Activated CD4-positive, alpha-beta T cell treated with anti-CD3 and anti-CD28 coated beads for 4 hours (primary cell): ENCODE measurements around the gene KPNA5.
"Not testable (repeated sequence)": the region's sequence is repeated elsewhere in the genome, so short reads cannot be mapped to it uniquely, and the experiment has no call there.

Experiments
- DNase-seq, 2 donors: peaks; one replicate each; pipeline ENCODE4 v3.0.0-alpha.2; 2020

KPNA5 gene

DNA sequence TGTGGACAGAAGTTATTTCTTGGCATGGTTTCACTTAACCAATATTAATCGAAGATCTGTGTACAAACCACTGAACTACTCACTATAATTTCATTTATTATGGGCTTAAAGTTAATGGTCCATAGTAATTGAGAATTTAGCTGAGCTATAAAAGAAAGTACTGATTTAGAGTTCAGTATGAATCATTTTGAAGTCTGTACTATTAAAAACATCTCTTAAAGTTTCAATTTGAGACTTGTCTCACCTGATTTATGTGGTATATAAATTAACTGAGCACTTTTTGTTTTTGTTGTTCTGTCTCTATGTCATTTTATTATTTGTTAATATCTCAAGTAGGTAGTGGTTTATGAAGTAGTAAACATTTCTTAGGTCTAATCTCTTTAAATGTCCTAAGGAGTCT is 24.9 kb downstream of the KPNA5 start:
- DNase-seq = no peak

DNA sequence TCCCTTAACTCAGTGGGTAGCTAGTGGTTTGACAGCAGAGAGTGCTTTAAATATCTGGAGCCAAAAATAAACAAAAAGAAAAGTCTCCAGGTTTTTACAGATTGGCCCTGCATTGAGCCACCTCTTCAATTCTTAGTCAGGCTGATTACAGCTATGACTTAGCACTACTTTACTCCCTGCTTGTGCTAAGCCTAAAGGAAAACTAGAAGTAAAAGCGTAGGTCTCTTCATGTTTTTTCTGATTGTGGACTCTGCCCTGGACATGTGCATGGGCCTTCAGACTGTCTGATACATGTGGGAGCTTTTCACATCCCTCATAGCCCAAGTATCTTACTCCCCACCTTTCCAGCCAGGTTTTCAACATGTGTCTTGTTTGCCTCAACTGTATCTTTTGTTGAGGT is 33.3 kb downstream of the KPNA5 start:
- no peak for DNase-seq

DNA sequence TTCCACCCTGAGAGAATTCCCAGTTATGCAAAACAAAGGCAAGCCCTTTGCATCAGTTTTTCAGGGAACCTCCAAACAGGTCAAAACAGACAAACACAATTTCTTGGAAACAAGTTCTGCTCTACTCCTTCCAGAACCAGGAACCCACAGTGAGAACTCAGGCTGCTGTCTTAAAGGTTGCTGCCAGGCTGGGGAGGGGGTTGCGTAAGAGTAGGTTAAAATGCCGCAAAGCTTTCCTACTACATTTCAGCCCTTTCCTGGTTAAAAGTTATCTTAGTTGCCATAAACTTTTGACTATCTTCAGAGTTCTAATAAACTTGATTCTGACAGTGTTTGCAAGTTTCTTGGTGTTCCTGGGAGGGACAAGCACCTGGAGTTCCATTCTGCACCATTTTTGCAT is 33.8 kb downstream of the KPNA5 start:
- no peak for DNase-seq

DNA sequence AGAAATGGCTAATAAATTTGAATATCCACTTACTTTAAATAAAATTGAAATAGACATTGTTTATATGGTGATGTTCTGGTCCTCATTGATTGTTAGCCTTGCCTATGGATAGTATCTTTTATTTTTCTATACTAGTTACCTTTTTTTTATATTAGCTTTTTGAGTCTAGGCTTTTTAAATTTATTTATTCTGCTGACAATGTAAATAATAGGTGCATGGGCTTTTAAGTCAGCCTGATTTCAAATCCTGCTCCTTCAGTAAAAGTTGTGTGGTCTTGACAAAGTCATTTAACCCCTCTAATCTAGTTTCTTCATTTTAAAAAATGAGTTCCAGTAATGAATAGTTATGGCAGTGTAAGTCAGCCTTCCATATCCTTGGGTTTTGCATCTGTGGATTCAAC is 45.9 kb downstream of the KPNA5 start:
- no peak for DNase-seq

- DNase-seq = no peak
Measured at GRCh38 chr6:116730513-116730912, 49.5 kb downstream of the KPNA5 start.

- no peak for DNase-seq
Measured at GRCh38 chr6:116737004-116737403, 56.0 kb downstream of the KPNA5 start.

GRCh38 chr6:116740486-116740885 is 59.5 kb downstream of the KPNA5 start:
- not testable (repeated sequence) for DNase-seq

DNA sequence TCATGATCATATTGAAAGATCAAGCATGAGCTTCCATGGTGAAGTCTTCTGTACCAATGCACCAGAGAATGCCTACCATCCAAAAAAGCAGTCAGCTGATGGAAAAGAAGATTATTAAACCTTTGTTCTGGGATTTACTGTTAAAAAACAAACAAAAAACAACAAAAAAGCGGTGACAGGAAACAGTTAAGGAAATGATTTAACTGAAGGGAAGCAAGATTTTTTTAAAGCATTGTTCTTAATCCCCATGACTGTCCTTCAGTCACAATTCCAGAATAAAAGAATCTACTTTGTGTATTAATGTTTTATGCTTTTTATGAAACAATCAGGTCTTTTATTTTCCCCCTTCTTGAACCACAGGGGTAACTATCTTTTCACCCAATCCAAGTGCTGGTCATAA is 60.6 kb downstream of the KPNA5 start:
- DNase-seq = no peak

DNA sequence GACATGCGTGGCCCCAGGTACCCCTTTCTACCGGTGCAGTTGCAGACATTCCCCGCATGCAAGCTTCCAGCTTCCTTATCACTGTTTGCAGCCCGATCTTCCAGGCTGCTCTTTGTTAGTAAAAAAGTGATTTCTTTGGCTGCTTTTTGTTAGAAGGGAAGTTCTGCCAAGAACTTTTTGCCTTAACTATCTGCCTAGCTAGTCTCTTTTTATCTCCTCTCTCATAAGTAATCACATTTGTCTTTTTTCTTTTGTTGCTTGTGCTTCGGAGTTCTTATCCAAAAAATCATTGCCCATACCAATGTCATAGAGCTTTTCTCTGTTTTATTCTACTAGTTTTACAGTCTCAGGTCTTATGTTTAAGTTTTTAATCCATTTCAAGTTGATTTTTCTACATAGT is 64.2 kb downstream of the KPNA5 start:
- no peak for DNase-seq

GRCh38 chr6:116761779-116762178 is 80.8 kb downstream of the KPNA5 start:
- DNase-seq = no peak

DNA sequence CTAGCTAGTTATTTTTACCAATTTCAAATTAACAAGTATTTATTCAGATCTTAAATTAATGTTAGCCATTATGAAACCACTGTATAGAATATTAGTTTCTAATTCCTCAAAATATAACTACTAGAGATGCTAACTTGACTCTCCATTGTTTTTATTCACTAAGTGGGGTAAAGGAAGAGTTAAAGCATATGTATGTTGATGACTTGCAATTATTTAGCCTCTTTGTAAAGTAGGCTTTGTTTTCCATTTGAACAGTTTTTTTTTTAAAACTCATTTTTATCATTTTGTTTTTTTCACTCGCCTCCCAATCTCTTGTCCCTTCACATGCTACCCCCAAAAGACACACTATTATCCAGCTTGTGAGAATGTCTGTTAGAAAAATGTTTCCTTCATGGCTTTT is 81.2 kb downstream of the KPNA5 start:
- no peak for DNase-seq

- DNase-seq = no peak
Measured at GRCh38 chr6:116763048-116763447, 82.0 kb downstream of the KPNA5 start.

DNA sequence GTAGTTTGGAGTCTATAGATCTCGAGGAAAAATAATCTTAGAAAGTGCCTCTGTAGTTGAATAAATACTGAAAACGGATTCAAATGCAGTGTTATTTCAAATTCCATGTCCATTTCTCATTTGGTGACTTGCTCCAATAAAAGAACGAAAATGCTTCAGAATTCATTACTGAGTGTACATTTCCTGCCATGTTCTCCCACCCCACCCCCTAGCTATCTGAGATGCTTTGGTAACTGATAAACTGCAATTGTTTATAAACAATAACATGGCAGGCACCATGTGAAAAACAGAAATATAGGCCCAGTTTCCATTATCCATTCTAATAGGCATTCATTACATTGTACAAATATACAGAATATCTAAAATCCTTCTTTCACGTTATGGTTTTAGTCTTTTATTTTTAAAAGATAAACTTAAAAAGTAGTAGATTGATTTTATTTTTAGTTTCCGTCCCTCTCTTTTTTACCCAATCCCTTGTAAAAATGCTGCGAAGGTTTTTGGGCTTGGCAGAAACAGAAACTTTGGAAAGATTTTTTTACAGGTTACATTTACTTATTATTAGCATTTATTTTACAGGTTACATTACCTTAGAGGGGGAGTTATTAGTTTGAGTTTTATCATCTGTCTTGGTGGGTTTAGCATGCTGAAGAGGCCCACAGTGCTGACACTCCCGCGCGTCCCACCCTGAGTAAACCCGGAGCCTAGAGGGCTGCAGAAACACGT is 83.1 kb downstream of the KPNA5 start:
- no peak for DNase-seq

DNA sequence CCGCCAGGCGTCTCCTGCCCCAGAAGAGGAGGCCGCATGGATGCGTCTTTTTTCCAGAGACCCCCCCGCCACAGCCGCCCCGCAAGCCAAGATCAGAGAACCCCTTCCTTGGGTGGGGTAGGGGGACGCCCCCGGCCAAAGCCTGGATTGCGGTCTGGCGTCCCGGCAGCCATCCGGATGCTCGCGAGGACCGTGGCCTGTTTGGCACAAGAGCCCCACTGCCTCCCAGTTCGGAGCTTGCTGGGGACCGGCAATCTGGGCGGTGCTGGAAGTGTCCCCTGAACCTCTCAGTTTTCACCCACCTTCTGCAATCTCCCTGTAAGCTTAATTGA is 83.6 kb downstream of the KPNA5 start:
- no peak for DNase-seq

DNA sequence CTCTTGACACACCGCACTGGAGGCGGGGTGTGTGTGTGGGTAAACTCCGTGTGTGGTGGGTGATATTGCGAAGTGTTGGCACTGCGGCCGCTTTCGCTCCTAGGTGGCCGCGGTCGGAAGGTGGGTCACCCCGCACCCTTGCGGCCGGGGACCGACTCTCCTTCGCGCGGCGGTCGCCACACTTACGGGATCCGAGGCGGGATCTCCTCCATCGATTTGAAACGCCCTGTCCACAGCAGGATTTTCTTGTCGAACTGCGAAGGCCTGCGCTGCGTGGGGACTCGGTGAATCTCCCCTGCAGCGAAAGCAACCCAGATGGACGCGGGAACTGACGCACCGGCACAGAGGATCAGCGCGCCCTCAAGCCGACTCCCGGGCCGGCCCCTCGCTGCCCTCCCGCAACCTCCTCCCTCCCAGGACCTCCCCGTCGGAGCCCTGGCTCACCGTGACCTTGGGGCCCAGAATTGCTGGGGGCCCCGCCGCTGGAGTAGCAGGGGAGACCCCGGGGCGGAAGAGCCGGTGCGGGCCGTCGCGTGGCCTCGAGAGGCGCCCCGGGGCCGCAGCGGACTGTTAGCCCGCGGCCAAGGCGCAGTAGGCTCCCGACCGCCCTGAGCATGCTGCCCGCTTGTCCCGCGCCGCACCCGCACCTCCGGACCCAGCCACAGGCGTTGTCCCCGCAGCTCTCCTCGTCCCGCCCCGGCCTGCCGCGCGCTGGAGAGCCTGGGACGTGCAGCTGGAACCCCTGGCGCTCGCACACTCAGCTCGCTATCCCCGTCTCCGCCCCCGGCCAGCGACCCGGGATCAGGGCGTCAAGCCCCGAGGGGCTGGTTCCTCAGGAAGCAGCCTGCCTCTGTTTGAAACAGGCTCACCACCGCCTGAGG is 84.2 kb downstream of the KPNA5 start, which contains the start of gene FAM162B:
Gene FAM162B, minus strand, starts transcription at position 759 of the 881 bp plus-strand sequence. Its CDS starts 143 bp downstream, at position 616.
- DNase-seq = no peak

DNA sequence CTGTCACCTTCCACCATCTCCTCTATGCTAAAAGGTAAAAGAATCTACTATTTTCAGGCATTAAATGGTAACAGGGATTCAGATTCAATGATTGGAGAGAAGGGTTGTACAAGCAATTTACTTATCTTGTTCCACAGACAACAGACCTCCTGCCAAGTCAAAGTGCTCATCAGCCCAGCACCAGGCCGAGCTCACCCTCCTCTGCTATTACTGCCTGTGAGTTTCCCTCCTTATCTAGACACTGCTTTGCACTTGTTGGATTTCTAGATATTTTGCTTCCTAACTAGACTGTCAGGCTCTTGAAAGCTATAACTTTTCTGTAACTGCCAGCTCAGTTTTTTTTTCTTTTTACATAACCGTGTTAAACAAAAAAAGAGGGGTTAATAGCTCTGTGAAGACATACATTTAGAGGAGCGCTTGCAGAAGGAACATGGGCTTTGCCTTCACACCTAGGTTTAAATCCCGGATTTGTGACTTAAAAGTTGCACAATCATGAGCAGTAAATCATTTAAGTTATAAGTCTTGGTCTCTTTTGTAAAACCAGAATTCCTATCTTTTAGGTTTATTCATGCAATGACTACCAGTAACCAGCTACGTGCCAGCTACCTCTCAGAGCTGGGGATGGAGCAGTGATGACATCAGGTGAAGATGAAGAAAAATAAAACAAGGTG is 85.6 kb downstream of the KPNA5 start:
- DNase-seq = no peak

DNA sequence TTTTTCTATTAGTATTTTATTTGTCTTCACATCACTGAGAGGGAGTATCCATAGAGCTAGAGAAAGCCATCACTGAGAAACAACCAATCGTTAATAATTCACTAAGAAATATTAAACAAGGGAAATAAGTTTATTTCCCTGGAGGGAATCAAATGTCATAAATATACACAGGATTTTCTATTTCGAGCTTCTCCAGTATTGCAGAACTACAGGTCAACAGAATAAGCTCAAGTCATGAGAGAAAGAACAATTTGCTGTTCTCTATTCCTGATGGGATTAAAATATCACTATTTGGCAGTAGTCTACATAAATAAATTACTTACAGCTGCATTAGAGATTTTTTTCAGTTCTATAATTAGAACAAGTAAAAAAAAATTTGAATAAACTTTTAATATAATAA is 86.7 kb downstream of the KPNA5 start:
- DNase-seq = no peak

GRCh38 chr6:116772450-116772849 is 91.4 kb downstream of the KPNA5 start:
- DNase-seq = no peak

DNA sequence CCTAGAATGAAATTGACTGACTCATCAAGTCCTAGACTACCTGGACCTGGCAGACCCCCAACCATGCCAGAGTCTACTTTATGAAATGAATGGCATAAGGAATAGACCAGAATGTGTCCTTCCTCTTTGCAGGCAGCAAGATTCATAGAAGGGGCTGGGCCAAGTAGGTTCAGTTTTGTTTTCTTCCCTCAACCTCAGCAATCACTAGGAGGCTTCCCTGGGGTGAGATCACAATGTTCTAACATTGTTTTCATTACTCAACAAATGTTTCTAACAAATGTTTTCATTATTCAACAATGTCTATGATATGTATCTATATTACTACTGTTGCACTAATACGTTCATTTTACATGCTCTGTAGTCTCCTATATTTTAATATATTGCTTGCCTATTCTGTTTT is 92.9 kb downstream of the KPNA5 start:
- no peak for DNase-seq

GRCh38 chr6:116779573-116780164 is 98.7 kb downstream of the KPNA5 start:
- DNase-seq = no peak

- no peak for DNase-seq
Measured at GRCh38 chr6:116783852-116784251, 102.8 kb downstream of the KPNA5 start.
